GM04503 (cell line): ENCODE results near the gene SAYSD1.

Experiments
- DNase-seq: peaks from one replicate; pipeline ENCODE4 v3.0.0-alpha.2; 2012; ENCODE audit warnings: low read depth

Gene SAYSD1

GRCh38 chr6:39058471-39059147, 56.4 kb downstream of the SAYSD1 start:
- DNase-seq = no peak

GRCh38 chr6:39057251-39058155, 57.5 kb downstream of the SAYSD1 start:
- DNase-seq = no peak

- DNase-seq = no peak
Observed at GRCh38 chr6:39056681-39057080, 58.3 kb downstream of the SAYSD1 start.

GRCh38 chr6:39056191-39056590, 58.8 kb downstream of the SAYSD1 start:
- no peak for DNase-seq

GRCh38 chr6:39055661-39056060, 59.3 kb downstream of the SAYSD1 start:
- DNase-seq = no peak

GRCh38 chr6:39054577-39055142, 60.3 kb downstream of the SAYSD1 start:
- no peak for DNase-seq
